Measurements from ENCODE around the gene SCIN. TPM values are rescaled to one million over a fixed set of nuclear protein-coding genes. Genes with fewer than 3 reads are reported as not detected.

SCIN gene
- total RNA-seq, 2 experiments from 2014 or later = not detected

GRCh38 chr7:12596225-12596790 lies 25.8 kb downstream of the SCIN start:
- no peak overlapping the region for H3K27ac ChIP-seq (ENCODE audit: low read depth, low read length, poor library complexity, severe bottlenecking)
- H4K20me1 ChIP-seq (ENCODE audit: insufficient read depth, low read length) = no peaks in the 10 kb centered on the region
- H3K4me3 ChIP-seq (ENCODE audit: low read depth, low read length, poor library complexity, severe bottlenecking) = no peak overlapping the region
- no peaks in the 10 kb centered on the region for H3K4me1 ChIP-seq (ENCODE audit: insufficient read depth, low read length, poor library complexity, severe bottlenecking)
- TF ChIP-seq EZH2phosphoT487 (IDR thresholded peaks at IDR 0.05; ENCODE audit: borderline replicate concordance, low read depth, low read length) = no peak
- TF ChIP-seq, protein P1, sequence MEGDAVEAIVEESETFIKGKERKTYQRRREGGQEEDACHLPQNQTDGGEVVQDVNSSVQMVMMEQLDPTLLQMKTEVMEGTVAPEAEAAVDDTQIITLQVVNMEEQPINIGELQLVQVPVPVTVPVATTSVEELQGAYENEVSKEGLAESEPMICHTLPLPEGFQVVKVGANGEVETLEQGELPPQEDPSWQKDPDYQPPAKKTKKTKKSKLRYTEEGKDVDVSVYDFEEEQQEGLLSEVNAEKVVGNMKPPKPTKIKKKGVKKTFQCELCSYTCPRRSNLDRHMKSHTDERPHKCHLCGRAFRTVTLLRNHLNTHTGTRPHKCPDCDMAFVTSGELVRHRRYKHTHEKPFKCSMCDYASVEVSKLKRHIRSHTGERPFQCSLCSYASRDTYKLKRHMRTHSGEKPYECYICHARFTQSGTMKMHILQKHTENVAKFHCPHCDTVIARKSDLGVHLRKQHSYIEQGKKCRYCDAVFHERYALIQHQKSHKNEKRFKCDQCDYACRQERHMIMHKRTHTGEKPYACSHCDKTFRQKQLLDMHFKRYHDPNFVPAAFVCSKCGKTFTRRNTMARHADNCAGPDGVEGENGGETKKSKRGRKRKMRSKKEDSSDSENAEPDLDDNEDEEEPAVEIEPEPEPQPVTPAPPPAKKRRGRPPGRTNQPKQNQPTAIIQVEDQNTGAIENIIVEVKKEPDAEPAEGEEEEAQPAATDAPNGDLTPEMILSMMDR (conservative IDR thresholded peaks at IDR 0.05; ENCODE audit: low read length) = no peak
- no peaks in the 10 kb centered on the region for H3K9me2 ChIP-seq (ENCODE audit: insufficient read depth, low read length)
- H3K36me3 ChIP-seq (ENCODE audit: insufficient read depth, low read length) = no peaks in the 10 kb centered on the region
- intact Hi-C loops (cut with micrococcal nuclease; ENCODE audit: unreplicated experiment) = no loop called here
- ChIA-PET POLR2A (no interaction called here), CTCF (ENCODE audit: unreplicated experiment) (no interaction called here)
- no peak for DNase-seq (ENCODE audit: low spot score)
- BruUV-seq (replicated peaks) = no TSS peak
- H3K4me2 ChIP-seq (ENCODE audit: low read length) = no peak overlapping the region
- H3K79me2 ChIP-seq (ENCODE audit: insufficient read depth, low read depth, low read length) = no peaks in the 10 kb centered on the region
- no peak overlapping the region for H2AFZ ChIP-seq (ENCODE audit: low read length)
- no peaks in the 10 kb centered on the region for H3K9me3 ChIP-seq (ENCODE audit: low read length)

- no TSS peak for BruUV-seq (replicated peaks)
- TF ChIP-seq EZH2phosphoT487 (IDR thresholded peaks at IDR 0.05; ENCODE audit: borderline replicate concordance, low read depth, low read length) = no peak
- TF ChIP-seq, protein P1 (conservative IDR thresholded peaks at IDR 0.05; ENCODE audit: low read length) = no peak
- Histone ChIP-seq H3K9me2 (ENCODE audit: insufficient read depth, low read length) (no peaks in the 10 kb centered on the region), H2AFZ (ENCODE audit: low read length) (no peak overlapping the region), H3K9me3 (ENCODE audit: low read length) (no peaks in the 10 kb centered on the region), H3K4me1 (ENCODE audit: insufficient read depth, low read length, poor library complexity, severe bottlenecking) (no peaks in the 10 kb centered on the region), H3K4me2 (ENCODE audit: low read length) (no peak overlapping the region), H4K20me1 (ENCODE audit: insufficient read depth, low read length) (no peaks in the 10 kb centered on the region), H3K36me3 (ENCODE audit: insufficient read depth, low read length) (no peaks in the 10 kb centered on the region), H3K79me2 (ENCODE audit: insufficient read depth, low read depth, low read length) (no peaks in the 10 kb centered on the region), H3K27ac (ENCODE audit: low read depth, low read length, poor library complexity, severe bottlenecking) (no peak overlapping the region), H3K4me3 (ENCODE audit: low read depth, low read length, poor library complexity, severe bottlenecking) (no peak overlapping the region)
- ChIA-PET CTCF (ENCODE audit: unreplicated experiment) (no interaction called here), POLR2A (no interaction called here)
- DNase-seq (ENCODE audit: low spot score) = no peak
- intact Hi-C loops (cut with micrococcal nuclease; ENCODE audit: unreplicated experiment) = no loop called here
Observed at GRCh38 chr7:12601302-12601869, 30.9 kb downstream of the SCIN start.

GRCh38 chr7:12607134-12607533 lies 36.6 kb downstream of the SCIN start:
- ChIA-PET POLR2A (no interaction called here), CTCF (ENCODE audit: unreplicated experiment) (no interaction called here)
- H3K9me2 ChIP-seq (ENCODE audit: insufficient read depth, low read length) = no peaks in the 10 kb centered on the region
- H3K9me3 ChIP-seq (ENCODE audit: low read length) = no peaks in the 10 kb centered on the region
- H4K20me1 ChIP-seq (ENCODE audit: insufficient read depth, low read length) = no peaks in the 10 kb centered on the region
- H3K27ac ChIP-seq (ENCODE audit: low read depth, low read length, poor library complexity, severe bottlenecking) = no peak overlapping the region
- TF ChIP-seq EZH2phosphoT487 (IDR thresholded peaks at IDR 0.05; ENCODE audit: borderline replicate concordance, low read depth, low read length) = no peak
- TF ChIP-seq, protein P1 (conservative IDR thresholded peaks at IDR 0.05; ENCODE audit: low read length) = no peak
- DNase-seq (ENCODE audit: low spot score) = no peak
- no peak overlapping the region for H2AFZ ChIP-seq (ENCODE audit: low read length)
- H3K4me2 ChIP-seq (ENCODE audit: low read length) = no peak overlapping the region
- H3K4me1 ChIP-seq (ENCODE audit: insufficient read depth, low read length, poor library complexity, severe bottlenecking) = no peaks in the 10 kb centered on the region
- intact Hi-C loops (cut with micrococcal nuclease; ENCODE audit: unreplicated experiment) = no loop called here
- no peaks in the 10 kb centered on the region for H3K79me2 ChIP-seq (ENCODE audit: insufficient read depth, low read depth, low read length)
- no TSS peak for BruUV-seq (replicated peaks)
- H3K4me3 ChIP-seq (ENCODE audit: low read depth, low read length, poor library complexity, severe bottlenecking) = no peak overlapping the region
- no peaks in the 10 kb centered on the region for H3K36me3 ChIP-seq (ENCODE audit: insufficient read depth, low read length)
